ENCODE data around the gene TBC1D25.
"Not testable (repeated sequence)": the region's sequence is repeated elsewhere in the genome, so short reads cannot be mapped to it uniquely, and the experiment has no call there.

TBC1D25 gene

GRCh38 chrX:48515842-48516241 lies 23.7 kb upstream of the TBC1D25 start:
- DNase-seq (ENCODE audit: low read depth in 2 of 2) = no peak

- DNase-seq (ENCODE audit: low read depth in 2 of 2) = no peak
These were observed 23.2 kb upstream of the TBC1D25 start for GRCh38 chrX:48516285-48516684.

- DNase-seq (ENCODE audit: low read depth in 2 of 2) = no peak
These were observed 22.5 kb upstream of the TBC1D25 start for GRCh38 chrX:48516987-48517386.

GRCh38 chrX:48519481-48519880 lies 20.0 kb upstream of the TBC1D25 start:
- not testable (repeated sequence) for DNase-seq (ENCODE audit: low read depth in 2 of 2)

GRCh38 chrX:48520455-48520854 lies 19.1 kb upstream of the TBC1D25 start:
- DNase-seq (ENCODE audit: low read depth in 2 of 2) = no peak

- DNase-seq (ENCODE audit: low read depth in 2 of 2) = no peak
These were observed 18.6 kb upstream of the TBC1D25 start for GRCh38 chrX:48520976-48521352.

- DNase-seq (ENCODE audit: low read depth in 2 of 2) = peak; percentile 82 to 85
These were observed 17.9 kb upstream of the TBC1D25 start, which contains the start of gene EBP for GRCh38 chrX:48521353-48522243. EBP (plus strand) TSS chrX:48521808; CDS start chrX:48523772, 1,964 bp downstream.

GRCh38 chrX:48522291-48522690 lies 17.2 kb upstream of the TBC1D25 start:
- DNase-seq (ENCODE audit: low read depth in 2 of 2) = no peak

- no peak for DNase-seq (ENCODE audit: low read depth in 2 of 2)
These were observed 15.8 kb upstream of the TBC1D25 start for GRCh38 chrX:48523682-48524081.

- not testable (repeated sequence) for DNase-seq (ENCODE audit: low read depth in 2 of 2)
These were observed 13.7 kb upstream of the TBC1D25 start for GRCh38 chrX:48525853-48526252.

- no peak for DNase-seq (ENCODE audit: low read depth in 2 of 2)
These were observed 8.8 kb upstream of the TBC1D25 start for GRCh38 chrX:48530736-48531135.

GRCh38 chrX:48531358-48531959 lies 8.1 kb upstream of the TBC1D25 start:
- no peak for DNase-seq (ENCODE audit: low read depth in 2 of 2)

GRCh38 chrX:48532161-48532560 lies 7.4 kb upstream of the TBC1D25 start:
- DNase-seq (ENCODE audit: low read depth in 2 of 2) = no peak

GRCh38 chrX:48533165-48533564 lies 6.3 kb upstream of the TBC1D25 start:
- DNase-seq (ENCODE audit: low read depth in 2 of 2) = no peak

GRCh38 chrX:48538641-48539344 lies 721 bp upstream of the TBC1D25 start:
- no peak for DNase-seq (ENCODE audit: low read depth in 2 of 2)

GRCh38 chrX:48540028-48540375 lies 488 bp downstream of the TBC1D25 start:
- peak; percentile 11 to 44 for DNase-seq (ENCODE audit: low read depth in 2 of 2)

- DNase-seq (ENCODE audit: low read depth in 2 of 2) = no peak
These were observed 966 bp downstream of the TBC1D25 start for GRCh38 chrX:48540480-48540879.

GRCh38 chrX:48541140-48541814 lies 1.8 kb downstream of the TBC1D25 start:
- no peak for DNase-seq (ENCODE audit: low read depth in 2 of 2)

GRCh38 chrX:48548871-48549270 lies 9.4 kb downstream of the TBC1D25 start:
- DNase-seq (ENCODE audit: low read depth in 2 of 2) = no peak

GRCh38 chrX:48555731-48556325 lies 16.3 kb downstream of the TBC1D25 start:
- DNase-seq (ENCODE audit: low read depth in 2 of 2) = not testable (repeated sequence)

GRCh38 chrX:48558271-48558670 lies 18.8 kb downstream of the TBC1D25 start:
- DNase-seq (ENCODE audit: low read depth in 2 of 2) = no peak

GRCh38 chrX:48559636-48560035 lies 20.1 kb downstream of the TBC1D25 start:
- DNase-seq (ENCODE audit: low read depth in 2 of 2) = no peak
